Neutrophil (primary cell): ENCODE measurements around the gene RBM3.

Source experiments
- H3K27ac ChIP-seq: fragments of 200-600 bp; sonication (generic); 2 replicates; pipeline ENCODE4 v1.5.1; 2016; ENCODE audit warnings: mild to moderate bottlenecking, moderate library complexity
- H3K27me3 ChIP-seq: fragments of 200-600 bp; sonication (generic); 2 replicates; pipeline ENCODE4 v1.6.0; 2016; ENCODE audit warnings: mild to moderate bottlenecking
- H3K36me3 ChIP-seq: fragments of 200-600 bp; sonication (generic); 2 replicates; pipeline ENCODE4 v1.5.1; 2017
- H3K4me1 ChIP-seq, 2 experiments: fragments of 200-600 bp in 1 of 2; sonication (generic) in 1 of 2; 1 replicate in 1 of 2; 2 replicates in 1 of 2; pipeline versions ENCODE4 v1.5.1 to v1.6.1; 2013 to 2016; ENCODE audit warnings: low read depth in 1 of 2, low read length in 1 of 2, mild to moderate bottlenecking in 1 of 2, moderate library complexity in 1 of 2; ENCODE audit not compliant: control insufficient read depth in 1 of 2, insufficient read depth in 1 of 2
- H3K4me3 ChIP-seq, 2 experiments: fragments of 200-600 bp in 1 of 2; sonication (generic) in 1 of 2; 1 replicate in 1 of 2; 2 replicates in 1 of 2; pipeline ENCODE4 v1.5.1; 2013 to 2016; ENCODE audit warnings: low read depth in 1 of 2, low read length in 1 of 2, mild to moderate bottlenecking in 1 of 2, moderate library complexity in 1 of 2
- H3K9me3 ChIP-seq: fragments of 200-600 bp; sonication (generic); 2 replicates; pipeline ENCODE4 v1.5.1; 2016
- TF ChIP-seq, protein P1 (sequence below): fragments of 200-600 bp; sonication (generic); IDR thresholded peaks from 2 replicates; pipeline ENCODE4 v1.5.1; 2016; ENCODE audit warnings: antibody characterized with exemption

RBM3 gene

GRCh38 chrX:48538641-48539344, 35.5 kb upstream of the RBM3 start:
- H3K4me3 ChIP-seq = no peak overlapping the region
- H3K36me3 ChIP-seq = peaks cover 8% of the 10 kb centered on the region
- peaks cover 16 to 21% of the 10 kb centered on the region in 2 experiments for H3K4me1 ChIP-seq
- H3K27ac ChIP-seq = peak overlapping the region; percentile 94
- no peaks in the 10 kb centered on the region for H3K9me3 ChIP-seq
- TF ChIP-seq, protein P1, sequence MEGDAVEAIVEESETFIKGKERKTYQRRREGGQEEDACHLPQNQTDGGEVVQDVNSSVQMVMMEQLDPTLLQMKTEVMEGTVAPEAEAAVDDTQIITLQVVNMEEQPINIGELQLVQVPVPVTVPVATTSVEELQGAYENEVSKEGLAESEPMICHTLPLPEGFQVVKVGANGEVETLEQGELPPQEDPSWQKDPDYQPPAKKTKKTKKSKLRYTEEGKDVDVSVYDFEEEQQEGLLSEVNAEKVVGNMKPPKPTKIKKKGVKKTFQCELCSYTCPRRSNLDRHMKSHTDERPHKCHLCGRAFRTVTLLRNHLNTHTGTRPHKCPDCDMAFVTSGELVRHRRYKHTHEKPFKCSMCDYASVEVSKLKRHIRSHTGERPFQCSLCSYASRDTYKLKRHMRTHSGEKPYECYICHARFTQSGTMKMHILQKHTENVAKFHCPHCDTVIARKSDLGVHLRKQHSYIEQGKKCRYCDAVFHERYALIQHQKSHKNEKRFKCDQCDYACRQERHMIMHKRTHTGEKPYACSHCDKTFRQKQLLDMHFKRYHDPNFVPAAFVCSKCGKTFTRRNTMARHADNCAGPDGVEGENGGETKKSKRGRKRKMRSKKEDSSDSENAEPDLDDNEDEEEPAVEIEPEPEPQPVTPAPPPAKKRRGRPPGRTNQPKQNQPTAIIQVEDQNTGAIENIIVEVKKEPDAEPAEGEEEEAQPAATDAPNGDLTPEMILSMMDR = no peak
- no peaks in the 10 kb centered on the region for H3K27me3 ChIP-seq

DNA sequence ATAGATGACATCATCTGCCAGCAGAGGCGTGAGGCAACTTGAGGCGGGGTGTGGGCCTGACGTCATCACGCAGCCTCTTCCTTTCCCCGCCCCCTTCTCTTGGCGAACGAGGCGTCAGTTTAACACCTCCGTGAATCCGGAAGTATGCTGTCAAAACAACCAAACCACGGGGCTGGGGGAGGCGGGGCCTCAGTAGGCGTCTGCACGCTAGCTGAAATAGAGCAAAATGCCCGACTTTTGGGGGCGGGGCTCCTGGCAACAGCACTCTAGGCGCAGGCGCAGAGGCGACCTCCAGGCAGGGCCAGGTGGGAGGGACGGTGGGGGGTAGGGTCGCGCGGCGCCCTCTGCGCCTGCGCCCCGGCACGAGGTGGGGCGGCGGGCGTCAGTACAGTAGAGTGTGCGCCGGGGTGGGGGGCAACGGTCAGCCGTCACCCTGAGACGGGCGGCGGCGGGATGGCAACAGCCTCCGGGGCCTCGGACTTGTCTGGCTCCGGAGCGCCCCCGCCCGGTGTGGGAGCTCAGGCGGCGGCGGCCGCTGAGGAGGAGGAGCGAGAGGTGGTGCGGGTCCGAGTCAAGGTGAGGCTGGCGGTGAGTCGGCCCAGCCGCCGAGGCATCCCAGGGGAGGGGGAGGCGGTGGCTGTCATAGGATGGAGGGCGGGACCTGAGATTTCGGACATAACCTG, 34.8 kb upstream of the RBM3 start, which contains the start of gene TBC1D25:
TBC1D25 (plus strand) TSS at position 370 of the 683 bp plus-strand sequence; CDS start at position 454, 84 bp downstream.
- peak within 1 kb of the TSS; percentile 69 to 71 for H3K4me3 ChIP-seq
- TF ChIP-seq, protein P1 = peak; percentile 65
- peaks cover 10% of the 10 kb centered on the region for H3K36me3 ChIP-seq
- peaks cover 16 to 21% of the 10 kb centered on the region in 2 experiments for H3K4me1 ChIP-seq
- H3K27me3 ChIP-seq = no peaks in the 10 kb centered on the region
- H3K9me3 ChIP-seq = no peaks in the 10 kb centered on the region
- H3K27ac ChIP-seq = peak within 1 kb of the TSS; percentile 94

DNA sequence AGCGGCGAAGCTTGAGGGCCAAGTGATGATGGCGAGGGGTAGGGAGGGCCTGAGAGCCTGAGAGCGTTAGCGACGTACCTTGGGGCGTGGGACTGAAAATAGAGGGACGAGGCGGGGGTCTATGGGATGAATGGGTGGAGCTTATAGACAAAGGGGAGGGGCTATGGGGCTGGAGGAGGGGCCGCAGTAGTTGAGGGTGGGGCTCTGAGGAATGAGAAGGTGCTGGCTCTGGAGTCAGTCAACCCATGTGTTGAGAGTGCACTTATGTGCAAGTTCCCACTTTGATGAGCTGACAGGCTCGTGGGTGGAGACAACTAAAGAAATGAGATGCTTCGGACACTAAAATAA, 34.3 kb upstream of the RBM3 start:
- Histone ChIP-seq H3K4me1 (peaks cover 16 to 21% of the 10 kb centered on the region in 2 experiments), H3K36me3 (peaks cover 15% of the 10 kb centered on the region), H3K4me3 (peak overlapping the region; percentile 69 to 71), H3K27me3 (no peaks in the 10 kb centered on the region), H3K27ac (peak overlapping the region; percentile 94), H3K9me3 (no peaks in the 10 kb centered on the region)
- TF ChIP-seq, protein P1 = no peak

DNA sequence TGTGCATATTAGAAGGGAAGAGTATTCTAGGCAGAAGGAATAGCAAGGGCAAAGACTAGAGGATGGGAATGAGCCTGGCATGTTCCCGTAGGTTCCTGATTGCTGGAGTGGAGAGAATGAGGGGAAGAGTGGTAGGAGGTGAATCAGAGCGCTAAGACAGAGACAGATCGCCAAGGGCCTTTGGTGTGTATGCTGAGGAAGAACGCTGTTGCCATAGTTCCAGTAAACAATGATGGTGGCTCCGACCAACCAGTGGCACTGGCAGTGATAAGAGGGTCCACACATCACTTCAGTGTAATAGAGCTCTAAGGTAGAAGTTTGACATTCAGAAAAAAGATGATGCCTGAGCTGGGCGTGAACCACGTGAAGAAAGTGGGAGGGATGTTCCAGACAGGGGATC, 33.8 kb upstream of the RBM3 start:
- Histone ChIP-seq H3K4me3 (peak overlapping the region; percentile 69 to 71), H3K36me3 (peaks cover 20% of the 10 kb centered on the region), H3K4me1 (peaks cover 16 to 21% of the 10 kb centered on the region in 2 experiments), H3K27me3 (no peaks in the 10 kb centered on the region), H3K9me3 (no peaks in the 10 kb centered on the region), H3K27ac (peak overlapping the region; percentile 94)
- TF ChIP-seq, protein P1 = no peak

- H3K4me1 ChIP-seq = peaks cover 16 to 21% of the 10 kb centered on the region in 2 experiments
- H3K36me3 ChIP-seq = peaks cover 24% of the 10 kb centered on the region
- no peaks in the 10 kb centered on the region for H3K27me3 ChIP-seq
- no peak overlapping the region for H3K4me3 ChIP-seq
- H3K27ac ChIP-seq = no peak overlapping the region
- no peaks in the 10 kb centered on the region for H3K9me3 ChIP-seq
- TF ChIP-seq, protein P1 = no peak
These were observed 33.0 kb upstream of the RBM3 start for GRCh38 chrX:48541140-48541814.
